HEK293 (cell line): Measurements from ENCODE around the gene MRPL14.

ENCODE experiments used
- CTCF ChIA-PET: fragments of 350-600 bp; formaldehyde crosslinking; extraction: SDS; loops from one replicate; lab custom pipeline; 2021; ENCODE audit warnings: antibody characterized with exemption; lab: Yijun Ruan, JAX
- POLR2A ChIA-PET: fragments of 300-600 bp; formaldehyde crosslinking; extraction: SDS; loops from one replicate; lab custom pipeline; 2020; ENCODE audit warnings: antibody characterized with exemption, inconsistent platforms; lab: Yijun Ruan, JAX
- H3K27ac ChIP-seq: fragments of 200-500 bp; sonication (Bioruptor generic); 2 replicates; pipeline ENCODE4 v1.5.1; 2014; ENCODE audit warnings: low read depth, low read length, control low read depth, inconsistent platforms; ENCODE audit errors: extremely low read depth
- H3K36me3 ChIP-seq, 2 experiments: fragments of 200-500 bp in 1 of 2; sonication (Bioruptor generic) in 1 of 2; 1 replicate in 1 of 2; 2 replicates in 1 of 2; pipeline ENCODE4 v1.5.1; 2014 to 2017; ENCODE audit warnings: inconsistent platforms in 2 of 2, low read length in 2 of 2; ENCODE audit not compliant: control insufficient read depth in 2 of 2, insufficient read depth in 1 of 2
- H3K4me1 ChIP-seq: fragments of 200-500 bp; sonication (Bioruptor generic); 2 replicates; pipeline ENCODE4 v1.5.1; 2014; ENCODE audit warnings: mild to moderate bottlenecking, low read length, inconsistent platforms; ENCODE audit not compliant: control insufficient read depth, insufficient read depth
- H3K4me3 ChIP-seq: 2 replicates; pipeline ENCODE4 v1.5.1; 2011; ENCODE audit warnings: low read depth, mild to moderate bottlenecking, control low read depth, low read length, moderate library complexity
- H3K9me3 ChIP-seq: fragments of 200-500 bp; sonication (Bioruptor generic); 2 replicates; pipeline ENCODE4 v1.5.1; 2014; ENCODE audit warnings: low read depth, low read length, inconsistent platforms; ENCODE audit not compliant: control insufficient read depth, insufficient read depth
- EGR2 ChIP-seq: fragments of 450-650 bp; formaldehyde crosslinking; IDR thresholded peaks from 2 replicates; pipeline ENCODE4 v1.5.1; 2016; ENCODE audit warnings: low read depth, missing biosample characterization, missing genetic modification characterization
- GLI4 ChIP-seq: fragments of 450-650 bp; formaldehyde crosslinking; IDR thresholded peaks from 2 replicates; pipeline ENCODE4 v1.5.1; 2016; ENCODE audit warnings: missing biosample characterization, missing genetic modification characterization
- GLIS2 ChIP-seq: fragments of 450-650 bp; formaldehyde crosslinking; IDR thresholded peaks from 2 replicates; pipeline ENCODE4 v1.5.1; 2016; ENCODE audit warnings: missing biosample characterization, missing genetic modification characterization
- HOXA7 ChIP-seq: sonication (generic); formaldehyde crosslinking; IDR thresholded peaks from 2 replicates; pipeline ENCODE4 v1.8.1; 2022; ENCODE audit warnings: missing genetic modification reagents, borderline replicate concordance
- HOXD13 ChIP-seq: sonication (generic); formaldehyde crosslinking; IDR thresholded peaks from 2 replicates; pipeline ENCODE4 v1.8.0; 2022; ENCODE audit warnings: missing genetic modification reagents, borderline replicate concordance
- IKZF3 ChIP-seq: fragments of 450-650 bp; IDR thresholded peaks from 2 replicates; pipeline ENCODE4 v1.5.0; 2018; ENCODE audit warnings: missing biosample characterization, mild to moderate bottlenecking, missing genetic modification characterization, moderate library complexity
- KLF1 ChIP-seq: fragments of 450-650 bp; formaldehyde crosslinking; IDR thresholded peaks from 2 replicates; pipeline ENCODE4 v1.5.1; 2016; ENCODE audit warnings: missing biosample characterization, missing genetic modification characterization
- MYNN ChIP-seq: fragments of 450-650 bp; formaldehyde crosslinking; IDR thresholded peaks from 2 replicates; pipeline ENCODE4 v1.5.1; 2016; ENCODE audit warnings: missing biosample characterization, missing genetic modification characterization, borderline replicate concordance
- SP2 ChIP-seq: fragments of 450-650 bp; formaldehyde crosslinking; IDR thresholded peaks from 2 replicates; pipeline ENCODE4 v1.5.1; 2016; ENCODE audit warnings: missing biosample characterization, missing genetic modification characterization
- TRIM28 ChIP-seq: IDR thresholded peaks from 2 replicates; pipeline ENCODE4 v1.6.1; 2011; ENCODE audit warnings: low read length, control low read depth, borderline replicate concordance
- ZBTB8A ChIP-seq: fragments of 450-650 bp; formaldehyde crosslinking; IDR thresholded peaks from 2 replicates; pipeline ENCODE4 v1.5.1; 2016; ENCODE audit warnings: missing biosample characterization, missing genetic modification characterization
- ZFHX2 ChIP-seq: fragments of 450-650 bp; formaldehyde crosslinking; conservative IDR thresholded peaks from 2 replicates; pipeline ENCODE4 v1.5.1; 2016; ENCODE audit warnings: missing biosample characterization, missing genetic modification characterization
- ZFP69B ChIP-seq: fragments of 450-650 bp; formaldehyde crosslinking; IDR thresholded peaks from 2 replicates; pipeline ENCODE4 v1.5.1; 2016; ENCODE audit warnings: missing biosample characterization, missing genetic modification characterization
- ZIC2 ChIP-seq: fragments of 450-650 bp; formaldehyde crosslinking; IDR thresholded peaks from 2 replicates; pipeline ENCODE4 v1.5.1; 2016; ENCODE audit warnings: missing biosample characterization, missing genetic modification characterization
- ZNF404 ChIP-seq: fragments of 450-650 bp; formaldehyde crosslinking; IDR thresholded peaks from 2 replicates; pipeline ENCODE4 v1.5.1; 2017; ENCODE audit warnings: missing biosample characterization, missing genetic modification characterization
- ZNF423 ChIP-seq: fragments of 450-650 bp; formaldehyde crosslinking; IDR thresholded peaks from 2 replicates; pipeline ENCODE4 v1.5.1; 2016; ENCODE audit warnings: missing biosample characterization, missing genetic modification characterization
- ZNF501 ChIP-seq: fragments of 450-650 bp; formaldehyde crosslinking; IDR thresholded peaks from 2 replicates; pipeline ENCODE4 v1.5.1; 2016; ENCODE audit warnings: missing biosample characterization, missing genetic modification characterization
- ZNF529 ChIP-seq: fragments of 450-650 bp; formaldehyde crosslinking; IDR thresholded peaks from 2 replicates; pipeline ENCODE4 v1.5.1; 2017; ENCODE audit warnings: missing genetic modification characterization, missing biosample characterization; ENCODE audit not compliant: insufficient replicate concordance
- ZNF658 ChIP-seq: fragments of 450-650 bp; formaldehyde crosslinking; IDR thresholded peaks from 2 replicates; pipeline ENCODE4; 2016; ENCODE audit warnings: missing biosample characterization, missing genetic modification characterization
- ZNF843 ChIP-seq: fragments of 450-650 bp; formaldehyde crosslinking; IDR thresholded peaks from 2 replicates; pipeline ENCODE4 v1.5.1; 2016; ENCODE audit warnings: missing biosample characterization, missing genetic modification characterization
- TF ChIP-seq, protein P1 (sequence below): fragments of 450-650 bp; formaldehyde crosslinking; optimal IDR thresholded peaks from 2 replicates; pipeline ENCODE3; 2016; ENCODE audit warnings: missing biosample characterization, mild to moderate bottlenecking, missing genetic modification characterization
- TF ChIP-seq, protein P2 (sequence below): fragments of 450-650 bp; formaldehyde crosslinking; IDR thresholded peaks from 2 replicates; pipeline ENCODE4 v1.5.1; 2016; ENCODE audit warnings: missing biosample characterization, missing genetic modification characterization
- TF ChIP-seq, protein P3 (sequence below): fragments of 450-650 bp; formaldehyde crosslinking; IDR thresholded peaks from 2 replicates; pipeline ENCODE4 v1.5.1; 2016; ENCODE audit warnings: missing biosample characterization, missing genetic modification characterization
- TF ChIP-seq, protein P4 (sequence below): fragments of 450-650 bp; formaldehyde crosslinking; IDR thresholded peaks from 2 replicates; pipeline ENCODE4 v1.5.1; 2016; ENCODE audit warnings: missing biosample characterization, missing genetic modification characterization
- TF ChIP-seq, protein P5 (sequence below): fragments of 450-650 bp; formaldehyde crosslinking; IDR thresholded peaks from 2 replicates; pipeline ENCODE4 v1.5.1; 2016; ENCODE audit warnings: missing biosample characterization, missing genetic modification characterization
- TF ChIP-seq, protein P6 (sequence below): fragments of 450-650 bp; formaldehyde crosslinking; IDR thresholded peaks from 2 replicates; pipeline ENCODE4 v1.5.1; 2017; ENCODE audit warnings: missing biosample characterization, missing genetic modification characterization
- TF ChIP-seq, protein P7 (sequence below): fragments of 450-650 bp; formaldehyde crosslinking; IDR thresholded peaks from 2 replicates; pipeline ENCODE4; 2016; ENCODE audit warnings: missing biosample characterization, missing genetic modification characterization

The MRPL14 gene

DNA sequence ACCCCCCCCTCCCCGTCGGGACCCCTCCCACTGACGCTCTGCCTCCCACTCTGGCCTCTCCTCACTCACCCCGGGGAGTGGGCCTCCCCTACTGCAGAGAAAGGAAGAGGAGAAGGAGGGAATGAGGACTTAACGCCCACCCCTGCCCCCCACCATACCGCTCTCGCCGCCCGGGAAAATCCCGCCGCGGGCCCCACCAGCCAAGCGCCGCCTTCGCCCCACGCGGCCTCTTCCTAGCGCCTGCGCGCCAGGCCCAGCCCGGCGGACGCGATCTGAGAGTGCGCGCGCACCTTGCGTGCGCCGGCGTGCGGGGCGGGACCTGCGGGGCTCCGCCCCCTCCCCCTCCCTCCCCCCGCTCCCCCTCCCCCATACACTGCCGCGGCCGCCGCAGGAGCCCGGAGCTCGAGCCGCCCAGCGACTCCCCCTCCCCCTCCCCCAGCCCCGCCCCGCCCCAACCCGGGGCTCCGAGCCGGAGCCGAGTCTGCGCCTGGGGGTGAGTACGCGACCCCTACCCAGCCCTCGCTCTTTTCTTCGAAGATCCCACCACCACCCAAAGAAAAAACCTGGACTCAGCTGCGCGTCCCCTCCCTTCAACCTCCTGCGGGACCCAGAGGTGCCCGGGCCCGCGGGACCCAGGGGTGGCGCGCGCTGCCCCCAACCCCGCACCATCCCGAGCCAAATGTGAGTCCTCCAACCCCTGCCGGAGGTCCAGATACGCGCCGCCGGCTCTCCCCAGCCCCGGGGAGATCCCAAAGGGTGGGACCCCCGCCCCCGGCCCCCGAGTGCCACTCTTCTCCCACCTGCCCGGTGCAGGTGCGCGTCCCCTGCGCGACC, at the start of gene MRPL14, which contains the start of gene TMEM63B:
Gene MRPL14, minus strand, starts transcription at position 267 of the 834 bp plus-strand sequence. CDS start 10,841 bp downstream, outside the sequence.
Gene TMEM63B, plus strand, starts transcription at position 369 of the 834 bp plus-strand sequence. CDS start 7,031 bp downstream, outside the sequence.
- H3K9me3 ChIP-seq: no peaks in the 10 kb centered on the region
- ChIA-PET CTCF (no interaction called here), POLR2A (interaction anchor here (0.5 to 1.5 kb wide), 14 partner anchors 8 to 527 kb away, joined by 3 to 7 read pairs (median 4); partner anchors contain the start of gene HSP90AB1)
- H3K4me1 ChIP-seq: peaks cover 23% of the 10 kb centered on the region
- H3K27ac ChIP-seq: peak within 1 kb of the TSS; percentile 65
- H3K4me3 ChIP-seq: peak within 1 kb of the TSS; percentile 85
- peaks cover 0 to 17% of the 10 kb centered on the region in 2 experiments; a peak in 2 of 3 replicates for H3K36me3 ChIP-seq
- TF ChIP-seq TRIM28 (no peak), SP2 (tag by site-specific recombination) (peak; percentile 45; the same call in 1 of the 2 replicates), ZNF658 (no peak), ZNF404 (tag by site-specific recombination) (no peak), ZNF423 (tag by site-specific recombination) (peak; percentile 99), ZBTB8A (tag by site-specific recombination) (peak; percentile 33; the same call in 1 of the 2 replicates), EGR2 (tag by site-specific recombination) (peak; percentile 66), KLF1 (tag by site-specific recombination) (0 out of 2 replicates have a peak, but pooled peaks have one; percentile 9), ZFP69B (tag by site-specific recombination) (peak; percentile 98), ZIC2 (peak; percentile 12), ZNF843 (no peak), ZNF501 (tag by site-specific recombination) (no peak), MYNN (0 out of 2 replicates have a peak, but pooled peaks have one; percentile 14), IKZF3 (tag by site-specific recombination) (peak; percentile 30; the same call in 1 of the 2 replicates), HOXA7 (no peak), ZNF529 (no peak), GLIS2 (peak; percentile 77), HOXD13 (CRISPR knock-in tag) (no peak), ZFHX2 (peak; percentile 79), GLI4 (no peak)
- TF ChIP-seq, protein P1, sequence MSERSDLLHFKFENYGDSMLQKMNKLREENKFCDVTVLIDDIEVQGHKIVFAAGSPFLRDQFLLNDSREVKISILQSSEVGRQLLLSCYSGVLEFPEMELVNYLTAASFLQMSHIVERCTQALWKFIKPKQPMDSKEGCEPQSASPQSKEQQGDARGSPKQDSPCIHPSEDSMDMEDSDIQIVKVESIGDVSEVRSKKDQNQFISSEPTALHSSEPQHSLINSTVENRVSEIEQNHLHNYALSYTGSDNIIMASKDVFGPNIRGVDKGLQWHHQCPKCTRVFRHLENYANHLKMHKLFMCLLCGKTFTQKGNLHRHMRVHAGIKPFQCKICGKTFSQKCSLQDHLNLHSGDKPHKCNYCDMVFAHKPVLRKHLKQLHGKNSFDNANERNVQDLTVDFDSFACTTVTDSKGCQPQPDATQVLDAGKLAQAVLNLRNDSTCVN: peak; percentile 89
- TF ChIP-seq, protein P2, sequence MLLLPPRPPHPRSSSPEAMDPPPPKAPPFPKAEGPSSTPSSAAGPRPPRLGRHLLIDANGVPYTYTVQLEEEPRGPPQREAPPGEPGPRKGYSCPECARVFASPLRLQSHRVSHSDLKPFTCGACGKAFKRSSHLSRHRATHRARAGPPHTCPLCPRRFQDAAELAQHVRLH: no peak
- TF ChIP-seq, protein P3, sequence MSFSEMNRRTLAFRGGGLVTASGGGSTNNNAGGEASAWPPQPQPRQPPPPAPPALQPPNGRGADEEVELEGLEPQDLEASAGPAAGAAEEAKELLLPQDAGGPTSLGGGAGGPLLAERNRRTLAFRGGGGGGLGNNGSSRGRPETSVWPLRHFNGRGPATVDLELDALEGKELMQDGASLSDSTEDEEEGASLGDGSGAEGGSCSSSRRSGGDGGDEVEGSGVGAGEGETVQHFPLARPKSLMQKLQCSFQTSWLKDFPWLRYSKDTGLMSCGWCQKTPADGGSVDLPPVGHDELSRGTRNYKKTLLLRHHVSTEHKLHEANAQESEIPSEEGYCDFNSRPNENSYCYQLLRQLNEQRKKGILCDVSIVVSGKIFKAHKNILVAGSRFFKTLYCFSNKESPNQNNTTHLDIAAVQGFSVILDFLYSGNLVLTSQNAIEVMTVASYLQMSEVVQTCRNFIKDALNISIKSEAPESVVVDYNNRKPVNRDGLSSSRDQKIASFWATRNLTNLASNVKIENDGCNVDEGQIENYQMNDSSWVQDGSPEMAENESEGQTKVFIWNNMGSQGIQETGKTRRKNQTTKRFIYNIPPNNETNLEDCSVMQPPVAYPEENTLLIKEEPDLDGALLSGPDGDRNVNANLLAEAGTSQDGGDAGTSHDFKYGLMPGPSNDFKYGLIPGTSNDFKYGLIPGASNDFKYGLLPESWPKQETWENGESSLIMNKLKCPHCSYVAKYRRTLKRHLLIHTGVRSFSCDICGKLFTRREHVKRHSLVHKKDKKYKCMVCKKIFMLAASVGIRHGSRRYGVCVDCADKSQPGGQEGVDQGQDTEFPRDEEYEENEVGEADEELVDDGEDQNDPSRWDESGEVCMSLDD (tag by site-specific recombination): peak; percentile 70; the same call in 1 of the 2 replicates
- TF ChIP-seq, protein P4, sequence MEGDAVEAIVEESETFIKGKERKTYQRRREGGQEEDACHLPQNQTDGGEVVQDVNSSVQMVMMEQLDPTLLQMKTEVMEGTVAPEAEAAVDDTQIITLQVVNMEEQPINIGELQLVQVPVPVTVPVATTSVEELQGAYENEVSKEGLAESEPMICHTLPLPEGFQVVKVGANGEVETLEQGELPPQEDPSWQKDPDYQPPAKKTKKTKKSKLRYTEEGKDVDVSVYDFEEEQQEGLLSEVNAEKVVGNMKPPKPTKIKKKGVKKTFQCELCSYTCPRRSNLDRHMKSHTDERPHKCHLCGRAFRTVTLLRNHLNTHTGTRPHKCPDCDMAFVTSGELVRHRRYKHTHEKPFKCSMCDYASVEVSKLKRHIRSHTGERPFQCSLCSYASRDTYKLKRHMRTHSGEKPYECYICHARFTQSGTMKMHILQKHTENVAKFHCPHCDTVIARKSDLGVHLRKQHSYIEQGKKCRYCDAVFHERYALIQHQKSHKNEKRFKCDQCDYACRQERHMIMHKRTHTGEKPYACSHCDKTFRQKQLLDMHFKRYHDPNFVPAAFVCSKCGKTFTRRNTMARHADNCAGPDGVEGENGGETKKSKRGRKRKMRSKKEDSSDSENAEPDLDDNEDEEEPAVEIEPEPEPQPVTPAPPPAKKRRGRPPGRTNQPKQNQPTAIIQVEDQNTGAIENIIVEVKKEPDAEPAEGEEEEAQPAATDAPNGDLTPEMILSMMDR (tag by site-specific recombination): no peak
- TF ChIP-seq, protein P5, sequence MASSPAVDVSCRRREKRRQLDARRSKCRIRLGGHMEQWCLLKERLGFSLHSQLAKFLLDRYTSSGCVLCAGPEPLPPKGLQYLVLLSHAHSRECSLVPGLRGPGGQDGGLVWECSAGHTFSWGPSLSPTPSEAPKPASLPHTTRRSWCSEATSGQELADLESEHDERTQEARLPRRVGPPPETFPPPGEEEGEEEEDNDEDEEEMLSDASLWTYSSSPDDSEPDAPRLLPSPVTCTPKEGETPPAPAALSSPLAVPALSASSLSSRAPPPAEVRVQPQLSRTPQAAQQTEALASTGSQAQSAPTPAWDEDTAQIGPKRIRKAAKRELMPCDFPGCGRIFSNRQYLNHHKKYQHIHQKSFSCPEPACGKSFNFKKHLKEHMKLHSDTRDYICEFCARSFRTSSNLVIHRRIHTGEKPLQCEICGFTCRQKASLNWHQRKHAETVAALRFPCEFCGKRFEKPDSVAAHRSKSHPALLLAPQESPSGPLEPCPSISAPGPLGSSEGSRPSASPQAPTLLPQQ (tag by site-specific recombination): peak; percentile 99
- TF ChIP-seq, protein P6, sequence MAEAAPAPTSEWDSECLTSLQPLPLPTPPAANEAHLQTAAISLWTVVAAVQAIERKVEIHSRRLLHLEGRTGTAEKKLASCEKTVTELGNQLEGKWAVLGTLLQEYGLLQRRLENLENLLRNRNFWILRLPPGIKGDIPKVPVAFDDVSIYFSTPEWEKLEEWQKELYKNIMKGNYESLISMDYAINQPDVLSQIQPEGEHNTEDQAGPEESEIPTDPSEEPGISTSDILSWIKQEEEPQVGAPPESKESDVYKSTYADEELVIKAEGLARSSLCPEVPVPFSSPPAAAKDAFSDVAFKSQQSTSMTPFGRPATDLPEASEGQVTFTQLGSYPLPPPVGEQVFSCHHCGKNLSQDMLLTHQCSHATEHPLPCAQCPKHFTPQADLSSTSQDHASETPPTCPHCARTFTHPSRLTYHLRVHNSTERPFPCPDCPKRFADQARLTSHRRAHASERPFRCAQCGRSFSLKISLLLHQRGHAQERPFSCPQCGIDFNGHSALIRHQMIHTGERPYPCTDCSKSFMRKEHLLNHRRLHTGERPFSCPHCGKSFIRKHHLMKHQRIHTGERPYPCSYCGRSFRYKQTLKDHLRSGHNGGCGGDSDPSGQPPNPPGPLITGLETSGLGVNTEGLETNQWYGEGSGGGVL (tag by site-specific recombination): peak; percentile 80
- TF ChIP-seq, protein P7, sequence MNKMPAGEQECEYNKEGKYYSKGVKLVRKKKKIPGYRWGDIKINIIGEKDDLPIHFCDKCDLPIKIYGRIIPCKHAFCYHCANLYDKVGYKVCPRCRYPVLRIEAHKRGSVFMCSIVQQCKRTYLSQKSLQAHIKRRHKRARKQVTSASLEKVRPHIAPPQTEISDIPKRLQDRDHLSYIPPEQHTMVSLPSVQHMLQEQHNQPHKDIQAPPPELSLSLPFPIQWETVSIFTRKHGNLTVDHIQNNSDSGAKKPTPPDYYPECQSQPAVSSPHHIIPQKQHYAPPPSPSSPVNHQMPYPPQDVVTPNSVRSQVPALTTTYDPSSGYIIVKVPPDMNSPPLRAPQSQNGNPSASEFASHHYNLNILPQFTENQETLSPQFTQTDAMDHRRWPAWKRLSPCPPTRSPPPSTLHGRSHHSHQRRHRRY: no peak
